OCI-LY7 (cell line): Measurements from ENCODE around the gene ZNF503. TPM values are rescaled to one million over a fixed set of nuclear protein-coding genes. Genes with fewer than 3 reads are reported as not detected.
A peak's percentile ranks its signal among the peaks of the same experiment; 100 is the strongest.

Source experiments
- BruUV-seq: library from RNA; stranded (reverse); fragments of 400-500 nt; replicated peaks from 2 replicates; lab custom pipeline; 2021; lab: Mats Ljungman, UMichigan
- CTCF ChIA-PET: fragments of 300-600 bp; sonication (Branson Sonifier 250); formaldehyde crosslinking; loops from one replicate; lab custom pipeline; 2022; ENCODE audit warnings: antibody characterized with exemption; ENCODE audit not compliant: unreplicated experiment; lab: Charles Lee
- POLR2A ChIA-PET: fragments of 300-600 bp; sonication (Branson Sonifier 250); formaldehyde crosslinking; loops from one replicate; lab custom pipeline; 2022; ENCODE audit warnings: antibody characterized with exemption; lab: Charles Lee
- DNase-seq: peaks from one replicate; pipeline ENCODE4 v3.0.0-alpha.2; 2015; ENCODE audit warnings: low spot score
- H2AFZ ChIP-seq: fragments of 200-600 bp; sonication (generic), shearing (Covaris generic); 2 replicates; pipeline ENCODE4 v1.6.1; 2014; ENCODE audit warnings: mild to moderate bottlenecking, antibody characterized with exemption, low read length, moderate library complexity
- H3K27ac ChIP-seq: fragments of 200-600 bp; sonication (generic); 2 replicates; pipeline ENCODE4 v1.5.1; 2014; ENCODE audit warnings: mixed run types, low read depth, mild to moderate bottlenecking, moderate library complexity, low read length, inconsistent platforms; ENCODE audit not compliant: poor library complexity, severe bottlenecking
- H3K36me3 ChIP-seq: fragments of 200-600 bp; sonication (generic); 2 replicates; pipeline ENCODE4 v1.6.1; 2014; ENCODE audit warnings: mild to moderate bottlenecking, antibody characterized with exemption, low read length, moderate library complexity, mixed read lengths; ENCODE audit not compliant: insufficient read depth
- H3K4me1 ChIP-seq: fragments of 200-600 bp; sonication (generic); 2 replicates; pipeline ENCODE4 v1.5.1; 2014; ENCODE audit warnings: mild to moderate bottlenecking, low read length; ENCODE audit not compliant: insufficient read depth, poor library complexity, severe bottlenecking
- H3K4me2 ChIP-seq: fragments of 200-600 bp; sonication (generic); 2 replicates; pipeline ENCODE4 v1.6.1; 2014; ENCODE audit warnings: mild to moderate bottlenecking, low read length
- H3K4me3 ChIP-seq: fragments of 200-600 bp; sonication (generic); 2 replicates; pipeline ENCODE4 v1.5.1; 2014; ENCODE audit warnings: mild to moderate bottlenecking, low read depth, low read length; ENCODE audit not compliant: poor library complexity, severe bottlenecking
- H3K79me2 ChIP-seq: fragments of 200-600 bp; sonication (generic); 2 replicates; pipeline ENCODE4 v1.6.1; 2016; ENCODE audit warnings: low read depth, mild to moderate bottlenecking, low read length, moderate library complexity, mixed read lengths; ENCODE audit not compliant: insufficient read depth
- H3K9me2 ChIP-seq: fragments of 200-600 bp; sonication (generic); 2 replicates; pipeline ENCODE4 v1.6.1; 2016; ENCODE audit warnings: mild to moderate bottlenecking, low read length, mixed read lengths; ENCODE audit not compliant: insufficient read depth
- H3K9me3 ChIP-seq: fragments of 200-600 bp; sonication (generic); 2 replicates; pipeline ENCODE4 v1.6.1; 2014; ENCODE audit warnings: mild to moderate bottlenecking, mixed run types, low read length, mixed read lengths
- H4K20me1 ChIP-seq: fragments of 200-600 bp; sonication (generic); 2 replicates; pipeline ENCODE4 v1.6.1; 2014; ENCODE audit warnings: mild to moderate bottlenecking, antibody characterized with exemption, low read length, moderate library complexity, mixed read lengths; ENCODE audit not compliant: insufficient read depth
- EZH2phosphoT487 ChIP-seq: fragments of 200-600 bp; sonication (generic); IDR thresholded peaks from 2 replicates; pipeline ENCODE4 v1.6.1; 2018; ENCODE audit warnings: low read depth, borderline replicate concordance, mild to moderate bottlenecking, mixed run types, antibody characterized with exemption, low read length, moderate library complexity, mixed read lengths
- intact Hi-C: fragments of 100-400 bp; cut with micrococcal nuclease; formaldehyde crosslinking; loops from one replicate; pipeline ENCODE4 v1.10.0; 2022; ENCODE audit not compliant: unreplicated experiment
- total RNA-seq, 2 experiments: library from RNA; depleted of rRNA in 1 of 2; stranded (reverse); fragments of >200 nt in 1 of 2; shearing (Covaris generic) in 1 of 2; gene quantifications; 2 replicates each; pipeline ENCODE4 v1.2.3, GENCODE V29; 2014 to 2022
- TF ChIP-seq, protein P1 (sequence below): fragments of 200-600 bp; sonication (generic); conservative IDR thresholded peaks from 2 replicates; pipeline ENCODE4 v1.5.1; 2014; ENCODE audit warnings: mild to moderate bottlenecking, antibody characterized with exemption, low read length, moderate library complexity, mixed read lengths

The ZNF503 gene
- total RNA-seq, 2 experiments from 2014 or later = not detected

DNA sequence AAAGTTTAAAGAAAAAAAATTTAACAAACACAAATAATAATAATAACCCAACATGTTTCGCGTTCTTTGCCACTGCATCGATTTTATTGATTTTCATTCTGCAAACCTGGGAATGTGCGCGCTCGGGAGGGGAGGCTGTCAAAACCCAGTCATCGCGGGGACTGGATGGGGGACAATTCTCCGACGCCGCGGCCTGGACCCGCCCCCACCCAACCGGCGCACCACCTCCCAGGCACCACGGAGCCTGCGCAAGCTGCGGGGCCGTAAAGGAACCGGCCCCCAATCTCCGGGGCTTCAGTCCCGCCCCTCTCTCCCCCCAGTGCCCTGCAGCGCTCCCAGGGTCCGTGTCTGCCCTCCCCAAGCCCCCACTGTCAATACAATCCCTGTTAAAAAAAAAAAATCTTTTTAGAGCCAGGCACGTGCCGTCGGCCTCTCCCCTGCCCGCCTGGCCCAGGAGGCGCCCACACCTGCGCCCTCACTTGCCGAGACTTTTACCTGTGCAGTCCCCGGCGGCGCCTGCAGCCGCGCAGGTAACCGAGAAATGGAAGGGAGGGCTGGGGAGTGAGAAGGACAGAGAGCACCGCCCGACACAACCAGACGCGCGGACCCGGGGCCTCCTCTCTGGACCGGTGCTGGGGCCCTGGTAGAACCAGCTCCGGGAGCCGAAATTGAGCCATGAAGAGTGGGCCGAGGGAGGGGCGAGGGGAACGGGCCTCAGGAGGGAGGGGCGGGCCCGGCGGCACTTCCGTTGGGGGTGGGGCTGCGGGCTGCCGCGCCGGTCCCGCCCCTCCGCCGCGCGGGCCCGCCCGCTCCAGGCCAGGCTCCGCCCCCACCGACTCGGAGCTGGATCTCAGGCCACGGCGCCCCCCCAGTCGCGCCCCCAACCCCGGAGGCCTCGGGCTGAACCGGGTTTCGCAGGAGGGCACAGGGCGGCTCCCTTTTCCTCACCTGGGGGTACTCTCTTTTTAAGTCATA lies 7.6 kb upstream of the ZNF503 start:
- peaks cover 3% of the 10 kb centered on the region for H3K4me1 ChIP-seq
- peak overlapping the region; percentile 64 for H3K4me3 ChIP-seq
- ChIA-PET CTCF (interaction anchor here (0.6 kb wide), 1 partner anchor 16 kb away, joined by 24 read pairs; no protein-coding TSS in a partner anchor), POLR2A (no interaction called here)
- no peaks in the 10 kb centered on the region for H3K36me3 ChIP-seq
- no peaks in the 10 kb centered on the region for H4K20me1 ChIP-seq
- intact Hi-C loops = no loop called here
- TF ChIP-seq, protein P1, sequence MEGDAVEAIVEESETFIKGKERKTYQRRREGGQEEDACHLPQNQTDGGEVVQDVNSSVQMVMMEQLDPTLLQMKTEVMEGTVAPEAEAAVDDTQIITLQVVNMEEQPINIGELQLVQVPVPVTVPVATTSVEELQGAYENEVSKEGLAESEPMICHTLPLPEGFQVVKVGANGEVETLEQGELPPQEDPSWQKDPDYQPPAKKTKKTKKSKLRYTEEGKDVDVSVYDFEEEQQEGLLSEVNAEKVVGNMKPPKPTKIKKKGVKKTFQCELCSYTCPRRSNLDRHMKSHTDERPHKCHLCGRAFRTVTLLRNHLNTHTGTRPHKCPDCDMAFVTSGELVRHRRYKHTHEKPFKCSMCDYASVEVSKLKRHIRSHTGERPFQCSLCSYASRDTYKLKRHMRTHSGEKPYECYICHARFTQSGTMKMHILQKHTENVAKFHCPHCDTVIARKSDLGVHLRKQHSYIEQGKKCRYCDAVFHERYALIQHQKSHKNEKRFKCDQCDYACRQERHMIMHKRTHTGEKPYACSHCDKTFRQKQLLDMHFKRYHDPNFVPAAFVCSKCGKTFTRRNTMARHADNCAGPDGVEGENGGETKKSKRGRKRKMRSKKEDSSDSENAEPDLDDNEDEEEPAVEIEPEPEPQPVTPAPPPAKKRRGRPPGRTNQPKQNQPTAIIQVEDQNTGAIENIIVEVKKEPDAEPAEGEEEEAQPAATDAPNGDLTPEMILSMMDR = no peak
- TF ChIP-seq EZH2phosphoT487 = no peak
- BruUV-seq = no TSS peak
- no peaks in the 10 kb centered on the region for H3K79me2 ChIP-seq
- H3K9me3 ChIP-seq = no peaks in the 10 kb centered on the region
- no peaks in the 10 kb centered on the region for H3K9me2 ChIP-seq
- no peak overlapping the region for H3K27ac ChIP-seq
- peak; percentile 37 for DNase-seq
- H2AFZ ChIP-seq = peak overlapping the region; percentile 37
- peak overlapping the region; percentile 60 for H3K4me2 ChIP-seq

DNA sequence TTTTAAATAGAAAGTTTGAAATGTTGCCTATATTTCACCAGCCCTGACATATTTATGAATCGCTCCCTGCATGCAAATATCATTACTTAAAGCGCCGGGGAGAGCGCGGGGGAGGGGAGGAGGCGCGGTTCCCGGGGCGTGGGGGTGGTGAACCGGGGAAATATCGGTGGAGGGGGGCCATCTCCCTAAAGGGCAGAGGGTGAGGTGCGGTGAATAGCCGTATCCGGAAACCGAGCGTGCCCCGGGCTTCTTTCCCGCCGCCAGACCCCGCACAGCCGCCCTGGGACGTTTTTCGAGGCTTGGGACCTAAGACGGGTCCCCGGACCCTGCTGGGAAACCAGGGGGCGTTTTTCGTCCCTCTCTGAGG lies 6.9 kb upstream of the ZNF503 start:
- no peak for TF ChIP-seq EZH2phosphoT487
- TF ChIP-seq, protein P1 = no peak
- no peaks in the 10 kb centered on the region for H3K9me3 ChIP-seq
- POLR2A ChIA-PET = no interaction called here
- DNase-seq = no peak
- no peak overlapping the region for H2AFZ ChIP-seq
- peak overlapping the region; percentile 64 for H3K4me3 ChIP-seq
- H3K9me2 ChIP-seq = no peaks in the 10 kb centered on the region
- CTCF ChIA-PET = no interaction called here
- H3K4me2 ChIP-seq = peak overlapping the region; percentile 60
- H3K79me2 ChIP-seq = no peaks in the 10 kb centered on the region
- no peaks in the 10 kb centered on the region for H3K36me3 ChIP-seq
- H4K20me1 ChIP-seq = no peaks in the 10 kb centered on the region
- peaks cover 3% of the 10 kb centered on the region for H3K4me1 ChIP-seq
- intact Hi-C loops = no loop called here
- H3K27ac ChIP-seq = no peak overlapping the region
- BruUV-seq = no TSS peak
